Urinary bladder (tissue), 4 donors: ENCODE results near the gene PLN. TPM values are rescaled to one million over a fixed set of nuclear protein-coding genes. Genes with fewer than 3 reads are reported as not detected.

Experiments
- DNase-seq: peaks from one replicate; pipeline ENCODE4 v3.0.0-alpha.2; 2015; ENCODE audit errors: extremely low spot score
- H3K27ac ChIP-seq: one replicate; pipeline ENCODE4 v1.5.1; 2013; ENCODE audit warnings: low read depth, mild to moderate bottlenecking, moderate library complexity
- H3K36me3 ChIP-seq: one replicate; pipeline ENCODE4 v1.6.1; 2013; ENCODE audit warnings: mild to moderate bottlenecking, moderate library complexity; ENCODE audit not compliant: insufficient read depth
- H3K4me1 ChIP-seq: one replicate; pipeline ENCODE4 v1.6.1; 2013; ENCODE audit warnings: mild to moderate bottlenecking, moderate library complexity; ENCODE audit not compliant: insufficient read depth
- H3K4me3 ChIP-seq: one replicate; pipeline ENCODE4 v1.5.1; 2013; ENCODE audit warnings: low read depth, low read length
- WGBS: extraction: QIAGEN DNeasy Blood & Tissue Kit; methylation state at CpG from one replicate; pipeline ENCODE4 v1.1.7; 2013; 5-methylcytosine and 5-hydroxymethylcytosine counted together
- polyA plus RNA-seq: library from polyadenylated mRNA; stranded (reverse); fragments of 200-250 nt; gene quantifications from one replicate; pipeline ENCODE4 v1.2.3, GENCODE V29; 2013
- total RNA-seq: library from RNA; depleted of rRNA; stranded (reverse); fragments of >200 nt; gene quantifications from one replicate; pipeline ENCODE4 v1.2.3, GENCODE V29; 2014
- donor health status: healthy with polysubstance abuse.
- donor health status: healthy.

PLN gene
- total and polyA plus RNA-seq, 2 donors: 96.0 to 178 TPM

DNA sequence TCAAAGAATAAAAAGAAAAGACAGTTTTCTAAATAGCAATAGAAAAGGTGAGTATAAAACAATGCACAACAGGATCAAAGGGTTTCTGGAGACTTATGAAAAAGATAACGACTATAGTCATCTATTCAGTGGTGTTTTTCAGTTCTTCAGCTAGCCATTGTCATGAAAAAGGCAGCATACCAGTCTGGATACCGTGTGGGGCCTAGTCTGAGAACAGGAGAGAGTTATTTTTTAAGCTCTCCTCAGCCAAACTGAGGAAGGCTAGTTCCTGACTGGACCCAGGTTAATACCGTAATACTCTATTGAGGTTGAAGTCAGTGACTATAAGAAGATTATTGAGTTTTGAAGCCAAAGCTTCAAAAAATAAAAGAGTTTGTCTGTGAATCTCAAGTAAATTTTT lies 49.5 kb downstream of the PLN start:
- Histone ChIP-seq H3K27ac (no peak overlapping the region), H3K4me1 (peaks cover 1% of the 10 kb centered on the region), H3K36me3 (peaks cover 1% of the 10 kb centered on the region), H3K4me3 (no peak overlapping the region)
- 65% methylated on average over 3 of the region's 3 CpGs for WGBS
- no peak for DNase-seq

DNA sequence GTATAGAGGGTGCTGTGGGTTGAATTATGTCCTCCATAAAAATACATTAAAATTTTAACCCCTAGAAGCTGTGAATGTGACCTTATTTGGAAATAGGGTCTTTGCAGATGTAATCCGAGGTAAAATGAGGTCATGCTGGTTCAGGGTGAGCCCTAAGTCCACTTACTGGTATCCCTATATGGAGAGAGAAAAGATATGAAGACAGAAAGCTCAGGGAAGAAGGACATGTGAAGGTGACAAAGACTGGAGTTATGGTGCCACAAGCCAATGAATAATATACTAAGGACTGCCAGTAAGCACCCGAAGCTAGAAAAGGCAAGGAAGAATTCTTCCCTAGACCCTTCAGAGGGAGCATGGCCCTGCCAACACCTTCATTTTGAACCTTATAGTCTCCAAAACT lies 50.2 kb downstream of the PLN start:
- no peak for DNase-seq
- 88% methylated on average over 2 of the region's 2 CpGs for WGBS
- peaks cover 1% of the 10 kb centered on the region for H3K36me3 ChIP-seq
- no peak overlapping the region for H3K4me3 ChIP-seq
- no peak overlapping the region for H3K27ac ChIP-seq
- peaks cover 1% of the 10 kb centered on the region for H3K4me1 ChIP-seq

DNA sequence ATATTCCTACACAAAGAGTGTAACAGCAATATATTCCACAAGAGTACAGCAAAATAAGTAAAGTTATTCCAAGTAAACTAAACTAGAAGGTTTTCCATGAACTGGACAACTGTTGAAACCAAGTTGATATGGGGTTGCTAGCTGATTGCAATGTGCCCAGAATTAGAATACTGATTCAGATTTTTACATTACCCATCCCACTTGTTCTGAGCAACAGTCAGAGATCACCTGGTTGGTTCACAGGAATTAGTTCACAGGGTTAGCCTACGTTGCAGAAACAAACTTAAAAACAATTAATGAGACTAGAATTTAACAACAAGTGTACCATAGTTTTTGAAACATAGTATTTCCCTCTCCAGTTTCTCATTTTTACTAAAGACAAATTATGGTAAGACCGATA lies 54.2 kb downstream of the PLN start:
- peaks cover 1% of the 10 kb centered on the region for H3K4me1 ChIP-seq
- peaks cover 1% of the 10 kb centered on the region for H3K36me3 ChIP-seq
- 95% methylated on average over 2 of the region's 2 CpGs for WGBS
- no peak overlapping the region for H3K4me3 ChIP-seq
- no peak overlapping the region for H3K27ac ChIP-seq
- no peak for DNase-seq

DNA sequence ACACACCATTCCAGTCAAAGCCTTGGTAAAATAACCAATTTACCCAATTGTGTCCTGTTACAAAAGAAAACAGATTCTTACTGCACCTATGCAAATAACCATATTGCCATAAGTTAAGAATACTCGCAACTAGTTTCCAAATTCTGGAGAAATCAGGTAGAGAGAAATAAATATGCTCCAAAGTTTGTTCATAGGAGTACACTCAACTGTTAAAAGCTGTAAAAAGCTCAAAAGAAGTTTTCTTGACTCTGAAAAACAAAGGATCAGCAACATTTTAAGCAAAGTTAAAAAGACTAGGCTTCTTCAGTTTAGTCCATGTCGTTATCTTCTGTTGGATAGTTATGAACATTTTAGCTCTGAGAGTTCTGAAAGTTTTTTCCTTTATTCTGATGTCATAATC lies 55.3 kb downstream of the PLN start:
- H3K36me3 ChIP-seq: peaks cover 1% of the 10 kb centered on the region
- H3K4me3 ChIP-seq: no peak overlapping the region
- 98% methylated on average over 2 of the region's 2 CpGs for WGBS
- no peaks in the 10 kb centered on the region for H3K4me1 ChIP-seq
- H3K27ac ChIP-seq: no peak overlapping the region
- DNase-seq: no peak

GRCh38 chr6:118606268-118606667 lies 58.2 kb downstream of the PLN start:
- H3K4me1 ChIP-seq: no peaks in the 10 kb centered on the region
- WGBS: 41% methylated on average over 3 of the region's 3 CpGs
- no peak overlapping the region for H3K27ac ChIP-seq
- DNase-seq: no peak
- H3K36me3 ChIP-seq: peaks cover 1% of the 10 kb centered on the region
- no peak overlapping the region for H3K4me3 ChIP-seq

DNA sequence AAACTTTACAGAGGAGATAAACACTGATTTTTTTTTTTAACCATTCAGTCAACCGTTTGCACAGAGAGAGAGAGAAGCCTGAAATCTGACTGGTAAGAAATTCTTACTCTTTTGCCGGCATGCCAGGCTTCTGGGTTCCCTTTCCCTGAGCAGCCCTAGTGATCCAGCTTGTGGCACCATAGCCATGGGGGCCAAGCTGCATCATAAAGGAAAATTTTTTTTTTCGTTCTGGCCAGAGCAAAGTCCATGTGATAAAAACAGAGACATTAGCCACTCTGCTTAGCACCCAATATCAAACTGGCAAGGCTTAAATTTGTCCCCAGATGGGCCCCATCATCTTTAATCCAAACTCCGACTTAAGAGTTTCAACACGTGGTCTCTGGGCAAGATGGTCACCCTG lies 58.8 kb downstream of the PLN start:
- Histone ChIP-seq H3K4me1 (no peaks in the 10 kb centered on the region), H3K36me3 (no peaks in the 10 kb centered on the region), H3K27ac (no peak overlapping the region), H3K4me3 (no peak overlapping the region)
- DNase-seq: no peak
- 61% methylated on average over 5 of the region's 5 CpGs for WGBS

Other genes starting within 250 kb of the PLN start
- gene CEP85L, start 103.3 kb downstream of the PLN start, total RNA-seq: 73.4 TPM
- gene CEP85L, start 103.3 kb downstream of the PLN start, polyA plus RNA-seq: 7.8 TPM